Brain microvascular endothelial cell (primary cell): ENCODE results near the gene MAK.
"Not testable (repeated sequence)": the region's sequence is repeated elsewhere in the genome, so short reads cannot be mapped to it uniquely, and the experiment has no call there.

ENCODE experiments used
- DNase-seq: peaks from one replicate; pipeline ENCODE4 v3.0.0-alpha.2; 2020
- H3K27ac ChIP-seq: fragments of 250-450 bp; sonication (Bioruptor Pico); 2 replicates; pipeline ENCODE4 v1.5.1; 2020; ENCODE audit warnings: mild to moderate bottlenecking, moderate library complexity
- H3K27me3 ChIP-seq: fragments of 250-450 bp; sonication (Bioruptor Pico); replicated peaks from 2 replicates; pipeline ENCODE4 v1.5.1; 2020; ENCODE audit warnings: mild to moderate bottlenecking
- H3K36me3 ChIP-seq: fragments of 250-450 bp; sonication (Bioruptor Pico); replicated peaks from 2 replicates; pipeline ENCODE4 v1.5.1; 2020; ENCODE audit warnings: mild to moderate bottlenecking
- H3K4me3 ChIP-seq: 2 replicates; pipeline ENCODE4 v1.5.1; 2011; ENCODE audit warnings: low read depth, mild to moderate bottlenecking, control low read depth, low read length, moderate library complexity
- in situ Hi-C: cut with HindIII; loops from 2 replicates; pipeline ENCODE4 v1.10.0; 2017; ENCODE audit warnings: low sequenced_read_pairs, low pct_ligation_motif_present
- TF ChIP-seq, protein P1 (sequence below): IDR thresholded peaks from 2 replicates; pipeline ENCODE4 v1.5.1; 2011; ENCODE audit warnings: low read depth, mild to moderate bottlenecking, moderate library complexity, low read length, control low read depth, inconsistent platforms; ENCODE audit errors: missing control alignments

Gene MAK

DNA sequence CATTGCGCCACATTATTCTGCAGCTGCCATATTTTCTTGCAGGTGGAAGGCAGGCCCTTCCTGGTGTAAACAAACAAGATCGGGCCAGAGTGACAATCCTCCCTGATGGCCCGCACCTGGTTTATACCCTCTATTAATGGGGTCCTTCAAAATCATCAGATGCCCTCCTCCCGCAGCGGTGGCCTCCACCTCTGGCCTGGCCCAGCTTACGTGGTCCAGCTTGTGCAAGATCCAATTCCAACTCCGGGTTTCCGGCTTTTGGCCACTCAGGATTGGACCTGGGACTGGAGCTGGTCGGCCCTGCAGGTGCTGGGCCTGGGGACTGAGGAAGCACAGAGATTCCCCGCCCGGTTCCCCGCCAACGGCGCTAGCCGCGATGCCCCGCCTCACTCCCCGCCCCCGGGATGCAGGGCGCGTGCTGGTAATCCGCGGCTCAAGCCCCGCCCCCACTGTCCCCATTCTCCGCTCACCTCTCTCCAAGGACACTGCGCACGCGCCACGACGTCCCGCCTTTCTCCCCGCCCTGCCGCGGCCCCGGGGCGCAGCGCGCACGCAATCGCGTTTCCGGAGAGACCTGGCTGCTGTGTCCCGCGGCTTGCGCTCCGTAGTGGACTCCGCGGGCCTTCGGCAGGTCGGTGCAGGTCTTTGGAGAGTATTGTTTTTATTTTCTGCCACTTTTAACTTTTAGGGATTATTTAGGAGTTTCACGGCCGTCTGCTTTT lies 90.9 kb downstream of the MAK start, which contains the start of gene TMEM14B:
Gene TMEM14B (plus strand): TSS at position 555 of the 722 bp plus-strand sequence. CDS start 1,441 bp downstream, outside the sequence.
- Histone ChIP-seq H3K36me3 (peaks cover 9% of the 10 kb centered on the region), H3K4me3 (peak within 1 kb of the TSS; percentile 79), H3K27me3 (no peaks in the 10 kb centered on the region), H3K27ac (peak within 1 kb of the TSS; percentile 45)
- peak; percentile 95 for DNase-seq
- in situ Hi-C loops: no loop called here
- TF ChIP-seq, protein P1, sequence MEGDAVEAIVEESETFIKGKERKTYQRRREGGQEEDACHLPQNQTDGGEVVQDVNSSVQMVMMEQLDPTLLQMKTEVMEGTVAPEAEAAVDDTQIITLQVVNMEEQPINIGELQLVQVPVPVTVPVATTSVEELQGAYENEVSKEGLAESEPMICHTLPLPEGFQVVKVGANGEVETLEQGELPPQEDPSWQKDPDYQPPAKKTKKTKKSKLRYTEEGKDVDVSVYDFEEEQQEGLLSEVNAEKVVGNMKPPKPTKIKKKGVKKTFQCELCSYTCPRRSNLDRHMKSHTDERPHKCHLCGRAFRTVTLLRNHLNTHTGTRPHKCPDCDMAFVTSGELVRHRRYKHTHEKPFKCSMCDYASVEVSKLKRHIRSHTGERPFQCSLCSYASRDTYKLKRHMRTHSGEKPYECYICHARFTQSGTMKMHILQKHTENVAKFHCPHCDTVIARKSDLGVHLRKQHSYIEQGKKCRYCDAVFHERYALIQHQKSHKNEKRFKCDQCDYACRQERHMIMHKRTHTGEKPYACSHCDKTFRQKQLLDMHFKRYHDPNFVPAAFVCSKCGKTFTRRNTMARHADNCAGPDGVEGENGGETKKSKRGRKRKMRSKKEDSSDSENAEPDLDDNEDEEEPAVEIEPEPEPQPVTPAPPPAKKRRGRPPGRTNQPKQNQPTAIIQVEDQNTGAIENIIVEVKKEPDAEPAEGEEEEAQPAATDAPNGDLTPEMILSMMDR: no peak

DNA sequence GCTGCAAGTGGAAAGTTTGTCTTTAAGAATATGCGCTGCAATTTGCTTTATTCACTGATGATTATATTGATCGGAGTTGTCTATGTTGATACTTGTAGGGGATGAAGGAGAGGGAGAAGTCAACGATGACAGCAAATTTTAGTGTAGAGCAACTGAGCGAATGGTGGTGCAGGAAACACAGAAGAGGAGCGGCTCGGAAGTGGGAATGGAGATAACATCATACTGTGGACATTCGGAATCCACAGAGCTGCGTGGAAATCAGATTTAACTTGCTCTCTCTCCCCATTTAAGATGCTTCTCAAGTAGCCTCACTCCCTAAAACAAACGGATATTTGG lies 91.5 kb downstream of the MAK start:
- in situ Hi-C loops: no loop called here
- TF ChIP-seq, protein P1: no peak
- Histone ChIP-seq H3K36me3 (peaks cover 9% of the 10 kb centered on the region), H3K27ac (no peak overlapping the region), H3K27me3 (no peaks in the 10 kb centered on the region), H3K4me3 (peak overlapping the region; percentile 79)
- no peak for DNase-seq

DNA sequence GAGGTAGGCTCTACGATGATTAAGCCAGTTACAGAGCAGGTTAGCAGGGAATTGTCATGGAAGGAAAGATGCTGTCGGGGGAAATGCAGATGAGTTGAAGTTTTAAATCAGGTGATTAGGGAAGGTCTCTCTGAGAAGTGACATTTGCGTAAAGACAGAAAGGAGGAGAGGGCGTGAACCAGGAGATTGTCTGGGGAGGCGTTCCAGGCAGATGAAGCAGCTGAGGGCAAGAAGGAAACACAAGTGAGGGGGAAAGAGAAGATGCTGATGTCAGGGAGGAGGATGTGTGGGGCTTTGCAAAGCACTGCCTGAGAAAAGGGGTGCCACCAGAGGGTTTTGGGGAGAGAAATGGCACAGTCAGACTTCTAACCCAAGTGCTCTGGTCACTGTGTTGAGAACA lies 93.2 kb downstream of the MAK start:
- in situ Hi-C loops: no loop called here
- H3K27ac ChIP-seq: no peak overlapping the region
- TF ChIP-seq, protein P1: no peak
- no peaks in the 10 kb centered on the region for H3K36me3 ChIP-seq
- no peaks in the 10 kb centered on the region for H3K27me3 ChIP-seq
- no peak for DNase-seq
- H3K4me3 ChIP-seq: no peak overlapping the region

GRCh38 chr6:10743515-10743914 lies 94.8 kb downstream of the MAK start:
- in situ Hi-C loops: no loop called here
- no peak for DNase-seq
- Histone ChIP-seq H3K27me3 (no peaks in the 10 kb centered on the region), H3K36me3 (no peaks in the 10 kb centered on the region), H3K4me3 (no peak overlapping the region), H3K27ac (no peak overlapping the region)
- TF ChIP-seq, protein P1: no peak

- Histone ChIP-seq H3K27ac (no peak overlapping the region), H3K27me3 (no peaks in the 10 kb centered on the region), H3K36me3 (no peaks in the 10 kb centered on the region), H3K4me3 (no peak overlapping the region)
- in situ Hi-C loops: no loop called here
- DNase-seq: no peak
- TF ChIP-seq, protein P1: no peak
Measured at GRCh38 chr6:10742251-10742650, 96.1 kb downstream of the MAK start.

DNA sequence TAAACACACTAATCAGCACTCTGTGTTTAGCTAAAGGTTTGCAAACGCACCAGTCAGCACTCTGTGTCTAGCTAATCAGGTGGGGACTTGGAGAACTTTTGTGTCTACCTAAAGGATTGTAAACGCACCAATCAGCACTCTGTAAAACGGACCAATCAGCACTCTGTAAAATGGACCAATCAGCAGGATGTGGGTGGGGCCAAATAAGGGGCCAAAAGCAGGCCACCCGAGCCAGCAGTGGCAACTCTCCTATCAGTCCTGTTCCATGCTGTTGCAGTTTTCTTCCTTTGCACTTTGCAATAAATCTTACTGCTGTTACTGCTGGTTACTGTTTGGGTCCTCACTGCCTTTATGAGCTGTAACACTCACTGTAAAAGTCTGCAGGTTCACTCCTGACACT lies 96.7 kb downstream of the MAK start:
- H3K27me3 ChIP-seq, H3K27ac ChIP-seq, H3K4me3 ChIP-seq, in situ Hi-C loops, DNase-seq, H3K36me3 ChIP-seq: not testable (repeated sequence)
